A549 (cell line): ENCODE results near the gene EXOC6. TPM values are rescaled to one million over a fixed set of nuclear protein-coding genes. Genes with fewer than 3 reads are reported as not detected.

Experiments
- ATAC-seq, 2 experiments: fragments of 200-7000 bp in 1 of 2; fragments of >200 bp in 1 of 2; cut with Nextera tagmentation in 1 of 2; cut with Tn5 transposase in 1 of 2; 3 replicates each; pipeline versions ENCODE4 v1.8.0 to v1.9.1; 2018 to 2020; ENCODE audit warnings: mild to moderate bottlenecking in 1 of 2, moderate library complexity in 1 of 2
- CTCF ChIA-PET: fragments of 300-600 bp; sonication (Branson Sonifier 250); formaldehyde crosslinking; extraction: SDS; loops from one replicate; lab custom pipeline; 2021; ENCODE audit warnings: antibody characterized with exemption, inconsistent platforms; lab: Yijun Ruan, JAX
- POLR2A ChIA-PET: fragments of 350-600 bp; formaldehyde crosslinking; extraction: SDS; loops from one replicate; lab custom pipeline; 2021; ENCODE audit warnings: antibody characterized with exemption, inconsistent platforms; lab: Yijun Ruan, JAX
- DNase-seq, 2 experiments: peaks; one replicate each; pipeline versions ENCODE4 v3.0.0 to v3.0.0-alpha.2; 2011 to 2016; ENCODE audit warnings: low read depth in 1 of 2, low spot score in 1 of 2
- FAIRE-seq: peaks from 2 replicates; lab custom pipeline; 2011; peaks lifted over from hg19 to GRCh38; lab: Jason Lieb, UNC
- H3K27ac ChIP-seq, 2 experiments: fragments of >200 bp; sonication (Bioruptor Twin); formaldehyde crosslinking; 3 replicates each; pipeline ENCODE4 v1.5.1; 2016 to 2017
- H3K4me1 ChIP-seq: fragments of >200 bp; sonication (Bioruptor Twin); formaldehyde crosslinking; 3 replicates; pipeline ENCODE4 v1.6.1; 2016
- H3K4me2 ChIP-seq: fragments of >200 bp; sonication (Bioruptor Twin); formaldehyde crosslinking; 3 replicates; pipeline ENCODE4 v1.6.1; 2016
- H3K4me3 ChIP-seq: fragments of >200 bp; sonication (Bioruptor Twin); formaldehyde crosslinking; 3 replicates; pipeline ENCODE4 v1.5.1; 2016
- H3K9me3 ChIP-seq: fragments of >200 bp; sonication (Bioruptor Twin); formaldehyde crosslinking; 3 replicates; pipeline ENCODE4 v1.6.1; 2016
- BCL3 ChIP-seq: fragments of >200 bp; sonication (Bioruptor Twin); formaldehyde crosslinking; IDR thresholded peaks from 3 replicates; pipeline ENCODE4 v1.6.1; 2016
- CBX2 ChIP-seq: fragments of 200-600 bp; sonication (generic); IDR thresholded peaks from 2 replicates; pipeline ENCODE4 v1.6.1; 2016; ENCODE audit warnings: low read depth, mild to moderate bottlenecking, borderline replicate concordance
- CBX8 ChIP-seq: fragments of 200-600 bp; sonication (generic); IDR thresholded peaks from 2 replicates; pipeline ENCODE4 v1.6.1; 2016
- CHD4 ChIP-seq: fragments of 200-600 bp; sonication (generic); IDR thresholded peaks from 2 replicates; pipeline ENCODE4 v1.6.1; 2016; ENCODE audit warnings: antibody characterized with exemption, mild to moderate bottlenecking, borderline replicate concordance
- CTCF ChIP-seq: fragments of >200 bp; sonication (Bioruptor Twin); formaldehyde crosslinking; IDR thresholded peaks from 3 replicates; pipeline ENCODE4 v1.5.1; 2016
- E2F6 ChIP-seq: IDR thresholded peaks from 2 replicates; pipeline ENCODE4 v1.6.1; 2012; ENCODE audit warnings: low read depth, borderline replicate concordance
- ELK1 ChIP-seq: fragments of 150-350 bp; IDR thresholded peaks from 2 replicates; pipeline ENCODE4 v1.6.1; 2014; ENCODE audit warnings: low read depth, mild to moderate bottlenecking, low read length
- EP300 ChIP-seq, 2 experiments: fragments of >200 bp; sonication (Bioruptor Twin); formaldehyde crosslinking; IDR thresholded peaks; 2 replicates in 1 of 2; 3 replicates in 1 of 2; pipeline ENCODE4 v1.6.1; 2016 to 2017
- ESRRA ChIP-seq: fragments of 150-350 bp; IDR thresholded peaks from 2 replicates; pipeline ENCODE4 v1.6.1; 2014; ENCODE audit warnings: mild to moderate bottlenecking, low read length, borderline replicate concordance
- FOSL2 ChIP-seq, 2 experiments: fragments of 450-650 bp in 1 of 2; fragments of >200 bp in 1 of 2; sonication (Bioruptor Twin) in 1 of 2; formaldehyde crosslinking; IDR thresholded peaks; 2 replicates each; pipeline versions ENCODE4 v1.5.0 to v1.6.1; 2016 to 2020; ENCODE audit warnings: mild to moderate bottlenecking in 1 of 2, moderate library complexity in 1 of 2
- FOXS1 ChIP-seq: fragments of 250-450 bp; sonication (Bioruptor Pico); IDR thresholded peaks from 2 replicates; pipeline ENCODE4 v1.5.0; 2020; ENCODE audit warnings: mild to moderate bottlenecking, moderate library complexity
- GATA3 ChIP-seq: IDR thresholded peaks from 2 replicates; pipeline ENCODE4 v1.6.1; 2012; ENCODE audit warnings: borderline replicate concordance
- HES2 ChIP-seq: fragments of >200 bp; sonication (Bioruptor Twin); formaldehyde crosslinking; IDR thresholded peaks from 2 replicates; pipeline ENCODE4 v1.6.1; 2016
- HMGXB4 ChIP-seq: fragments of 250-450 bp; sonication (Bioruptor Pico); IDR thresholded peaks from 2 replicates; pipeline ENCODE4 v1.5.0; 2021; ENCODE audit warnings: mild to moderate bottlenecking, moderate library complexity, borderline replicate concordance
- HOXB5 ChIP-seq: fragments of 250-450 bp; sonication (Bioruptor Pico); IDR thresholded peaks from 2 replicates; pipeline ENCODE4 v1.5.0; 2020; ENCODE audit warnings: mild to moderate bottlenecking, moderate library complexity
- JUNB ChIP-seq: fragments of >200 bp; sonication (Bioruptor Twin); formaldehyde crosslinking; IDR thresholded peaks from 2 replicates; pipeline ENCODE4 v1.6.1; 2016
- MAFK ChIP-seq: fragments of 450-650 bp; IDR thresholded peaks from 2 replicates; pipeline ENCODE4 v1.6.1; 2014; ENCODE audit not compliant: partially characterized antibody
- MAX ChIP-seq: IDR thresholded peaks from 2 replicates; pipeline ENCODE4 v1.6.1; 2012
- MAZ ChIP-seq: fragments of 150-350 bp; IDR thresholded peaks from 2 replicates; pipeline ENCODE4 v1.6.1; 2014; ENCODE audit warnings: antibody characterized with exemption, low read depth, low read length, borderline replicate concordance
- NFE2L2 ChIP-seq: fragments of 150-350 bp; conservative IDR thresholded peaks from 2 replicates; pipeline ENCODE4 v1.6.1; 2014; ENCODE audit warnings: low read length
- NPAS2 ChIP-seq: fragments of 250-450 bp; sonication (Bioruptor Pico); IDR thresholded peaks from 2 replicates; pipeline ENCODE4 v1.8.0; 2022; ENCODE audit warnings: mild to moderate bottlenecking, moderate library complexity, borderline replicate concordance
- PHF8 ChIP-seq: fragments of 200-600 bp; sonication (generic); IDR thresholded peaks from 2 replicates; pipeline ENCODE4 v1.6.1; 2016; ENCODE audit warnings: low read depth, mild to moderate bottlenecking, antibody characterized with exemption, moderate library complexity, borderline replicate concordance
- TP53 ChIP-seq: fragments of 250-450 bp; sonication (Bioruptor Pico); IDR thresholded peaks from 2 replicates; pipeline ENCODE4 v1.5.0; 2021; ENCODE audit warnings: mild to moderate bottlenecking, moderate library complexity
- USF2 ChIP-seq: fragments of 450-650 bp; IDR thresholded peaks from 2 replicates; pipeline ENCODE4 v1.6.1; 2014; ENCODE audit warnings: antibody characterized with exemption
- ZFP36 ChIP-seq: fragments of 450-650 bp; IDR thresholded peaks from 2 replicates; pipeline ENCODE4 v1.6.1; 2014; ENCODE audit warnings: borderline replicate concordance; ENCODE audit not compliant: partially characterized antibody
- ZNF302 ChIP-seq: fragments of 250-450 bp; sonication (Bioruptor Pico); IDR thresholded peaks from 2 replicates; pipeline ENCODE4 v1.9.0; 2021; ENCODE audit warnings: inconsistent platforms, mild to moderate bottlenecking, moderate library complexity
- WGBS: methylation state at CpG from one replicate; pipeline ENCODE4 v1.1.6; 2017; ENCODE audit errors: missing lambda C conversion rate; 5-methylcytosine and 5-hydroxymethylcytosine counted together
- polyA plus RNA-seq, 4 experiments: library from polyadenylated mRNA; depleted of rRNA in 3 of 4; stranded (reverse); fragments of >200 nt; fragmentation: RNase III in 1 of 4; extraction: RNeasy Plus Mini Kit Qiagen cat#74134 plus additional on column Dnase treatment in 1 of 4; gene quantifications; 2 replicates in 3 of 4; 3 replicates in 1 of 4; pipeline ENCODE4 v1.2.3, GENCODE V29; 2011 to 2017

Gene EXOC6
- polyA plus RNA-seq, 2 of the 4 experiments (the other 2 are of a cell fraction): 16.8 to 48.5 TPM

GRCh38 chr10:93083743-93084539, 235.6 kb downstream of the EXOC6 start:
- no peak for FAIRE-seq
- no peak overlapping the region for H3K4me2 ChIP-seq
- ChIA-PET CTCF (interaction anchor here (1.0 kb wide), 1 partner anchor 269 kb away, joined by 3 read pairs; no protein-coding TSS in a partner anchor), POLR2A (no interaction called here)
- no peak overlapping the region for H3K4me3 ChIP-seq
- WGBS: 82% methylated on average over 7 of the region's 7 CpGs
- H3K27ac ChIP-seq: peak overlapping the region in 1 of 2 experiments; percentile 6; a peak in 1 of 6 replicates
- TF ChIP-seq PHF8 (no peak), NFE2L2 (no peak), ZNF302 (CRISPR knock-in tag) (no peak), CTCF (no peak), CHD4 (no peak), HMGXB4 (CRISPR knock-in tag) (no peak), E2F6 (no peak), CBX2 (no peak), FOXS1 (CRISPR knock-in tag) (no peak), MAFK (no peak), MAZ (no peak), FOSL2 (IDR thresholded peaks at IDR 0.05) (no peak), FOSL2 (CRISPR knock-in tag; IDR thresholded peaks at IDR 0.05) (no peak), ZFP36 (no peak)
- no peaks in the 10 kb centered on the region for H3K9me3 ChIP-seq
- ATAC-seq: no peak
- H3K4me1 ChIP-seq: peaks cover 13% of the 10 kb centered on the region; the same call in 2 of the 3 replicates
- no peak for DNase-seq

- Histone ChIP-seq H3K27ac (no peak overlapping the region), H3K9me3 (no peaks in the 10 kb centered on the region), H3K4me1 (peaks cover 3% of the 10 kb centered on the region; the same call in 1 of the 3 replicates), H3K4me3 (no peak overlapping the region), H3K4me2 (no peak overlapping the region)
- no peak for FAIRE-seq
- no peak for DNase-seq
- TF ChIP-seq NFE2L2 (no peak), TP53 (CRISPR knock-in tag) (no peak), HOXB5 (CRISPR knock-in tag) (no peak), CBX8 (no peak), ESRRA (no peak), ELK1 (no peak), NPAS2 (CRISPR knock-in tag) (no peak), FOSL2 (IDR thresholded peaks at IDR 0.05) (no peak), FOSL2 (CRISPR knock-in tag; IDR thresholded peaks at IDR 0.05) (no peak), BCL3 (no peak), JUNB (no peak), MAX (no peak), USF2 (no peak), EP300 (IDR thresholded peaks at IDR 0.05) (no peak), HES2 (no peak), GATA3 (no peak), ZFP36 (no peak)
- ATAC-seq: no peak
- 61% methylated on average over 4 of the region's 4 CpGs for WGBS
- CTCF ChIA-PET: interaction anchor here (1.1 to 1.7 kb wide), 2 partner anchors 10 to 211 kb away, joined by 3 to 7 read pairs; no protein-coding TSS in a partner anchor
- POLR2A ChIA-PET: no interaction called here
Observed at GRCh38 chr10:93085272-93085859, 237.0 kb downstream of the EXOC6 start.
